ENCODE results near the gene PLPP4.
A peak's percentile ranks its signal among the peaks of the same experiment; 100 is the strongest.

GRCh38 chr10:120432209-120432608, 24.8 kb upstream of the PLPP4 start:
- peak; percentile 44; the same call in 1 of the 2 replicates for TF ChIP-seq CTCF (tag by site-specific recombination; IDR thresholded peaks at IDR 0.05)
- no peak for TF ChIP-seq ZNF785 (tag by site-specific recombination; IDR thresholded peaks at IDR 0.05)
- TF ChIP-seq ZNF24 (tag by site-specific recombination; IDR thresholded peaks at IDR 0.05): no peak
- TF ChIP-seq MYNN (tag by site-specific recombination; IDR thresholded peaks at IDR 0.05; ENCODE audit: borderline replicate concordance): no peak
- TF ChIP-seq, protein P1, sequence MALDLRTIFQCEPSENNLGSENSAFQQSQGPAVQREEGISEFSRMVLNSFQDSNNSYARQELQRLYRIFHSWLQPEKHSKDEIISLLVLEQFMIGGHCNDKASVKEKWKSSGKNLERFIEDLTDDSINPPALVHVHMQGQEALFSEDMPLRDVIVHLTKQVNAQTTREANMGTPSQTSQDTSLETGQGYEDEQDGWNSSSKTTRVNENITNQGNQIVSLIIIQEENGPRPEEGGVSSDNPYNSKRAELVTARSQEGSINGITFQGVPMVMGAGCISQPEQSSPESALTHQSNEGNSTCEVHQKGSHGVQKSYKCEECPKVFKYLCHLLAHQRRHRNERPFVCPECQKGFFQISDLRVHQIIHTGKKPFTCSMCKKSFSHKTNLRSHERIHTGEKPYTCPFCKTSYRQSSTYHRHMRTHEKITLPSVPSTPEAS (tag by site-specific recombination; IDR thresholded peaks at IDR 0.05): no peak
- no peak for TF ChIP-seq SP3 (tag by site-specific recombination; IDR thresholded peaks at IDR 0.05)
- no peak for TF ChIP-seq ZNF350 (tag by site-specific recombination; IDR thresholded peaks at IDR 0.05)
- no peak for TF ChIP-seq ZNF704 (tag by site-specific recombination; IDR thresholded peaks at IDR 0.05)

Measured in HEK293 (cell line).